Measurements from ENCODE around the gene GAPVD1. TPM values are rescaled to one million over a fixed set of nuclear protein-coding genes. Genes with fewer than 3 reads are reported as not detected.
A peak's percentile ranks its signal among the peaks of the same experiment; 100 is the strongest.

The GAPVD1 gene
- total and polyA plus RNA-seq, 4 experiments from 2014 or later: 45.6 to 76.4 (median 63.5) TPM

DNA sequence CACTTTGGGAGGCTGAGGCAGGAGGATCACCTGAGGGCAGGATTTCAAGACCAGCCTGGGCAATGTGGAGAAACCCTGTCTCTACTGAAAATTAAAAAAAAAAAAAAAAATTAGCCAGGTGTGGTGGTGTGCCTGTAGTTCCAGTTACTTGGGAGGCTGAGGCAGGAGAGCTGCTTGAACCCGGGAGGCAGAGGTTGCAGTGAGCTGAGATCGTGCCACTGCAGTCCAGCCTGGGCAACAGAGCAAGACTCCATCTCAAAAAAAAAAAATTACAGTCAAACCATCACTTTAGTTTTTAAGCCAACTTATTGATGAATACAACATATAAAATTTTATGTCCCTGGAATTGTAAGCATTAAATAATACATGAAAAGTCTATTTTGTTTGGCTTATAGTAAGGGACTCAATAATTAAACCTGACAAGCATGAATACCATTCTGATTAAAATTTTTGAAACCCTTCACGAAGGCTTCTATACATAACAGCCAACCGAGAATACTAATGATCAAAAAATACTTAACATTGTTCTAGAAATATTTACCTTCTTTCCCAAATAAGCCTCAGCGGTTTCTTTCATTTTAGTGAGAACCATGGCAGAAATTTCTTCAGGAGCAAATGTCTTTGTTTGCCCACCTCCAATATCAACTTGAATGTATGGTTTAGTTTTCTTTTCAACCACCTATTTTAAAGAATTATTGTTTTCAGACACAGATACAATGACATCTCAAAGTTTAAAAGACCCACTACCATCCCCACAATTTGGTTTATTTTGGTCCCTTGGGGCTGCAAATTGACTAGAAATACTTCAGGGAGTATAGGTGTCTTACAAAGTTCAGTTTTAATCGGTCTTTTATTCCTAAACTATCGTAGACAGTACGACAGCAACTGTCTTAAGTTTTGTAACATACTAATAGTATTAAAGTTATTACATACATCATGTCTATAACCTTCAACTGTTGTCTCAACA is 21.7 kb upstream of the GAPVD1 start:
- H3K9me3 ChIP-seq (ENCODE audit: control insufficient read depth in 1 of 2, low read length in 2 of 2): no peaks in the 10 kb centered on the region
- Mint-ChIP-seq H3K27me3 (peaks cover 0 to 3% of the 10 kb centered on the region in 2 donors), H3K4me3 (peak overlapping the region; percentile 92 to 99 (median 98)), H3K4me1 (peaks cover 38 to 73% (median 51%) of the 10 kb centered on the region in 4 donors), H3K36me3 (peaks cover 48 to 70% of the 10 kb centered on the region in 2 donors), H3K9me3 (peaks cover 0 to 4% (median 0%) of the 10 kb centered on the region in 8 donors), H3K27ac (peak overlapping the region; percentile 97 to 100 (median 100))
- peak overlapping the region; percentile 92 to 93 for H3K4me3 ChIP-seq (ENCODE audit: low read length in 2 of 2)
- peaks cover 62% of the 10 kb centered on the region for H3K4me1 ChIP-seq (ENCODE audit: insufficient read depth, low read length)
- CTCF ChIA-PET (ENCODE audit: partially characterized antibody): interaction anchor here (1.9 to 2.3 kb wide), 2 partner anchors 23 to 49 kb away, joined by 6 to 10 read pairs; no protein-coding TSS in a partner anchor
- H3K36me3 ChIP-seq (ENCODE audit: insufficient read depth, low read length): peaks cover 45% of the 10 kb centered on the region
- no peak for DNase-seq
- intact Hi-C loops (cut with micrococcal nuclease): loop anchor here (2.0 to 10.0 kb wide), 3 partner anchors 299 to 1305 kb away; partner anchors contain the start of genes DENND1A, GOLGA1 and NR6A1
- POLR2A ChIA-PET (ENCODE audit: partially characterized antibody): interaction anchor here (0.6 to 3.3 kb wide), 14 partner anchors 11 to 508 kb away, joined by 3 to 98 read pairs (median 8); partner anchors contain the start of genes GAPVD1, PPP6C, RABEPK and SCAI
- peak overlapping the region; percentile 97 for H3K27ac ChIP-seq (ENCODE audit: low read depth, low read length)
- H3K27me3 ChIP-seq (ENCODE audit: insufficient read depth, low read length): no peaks in the 10 kb centered on the region

DNA sequence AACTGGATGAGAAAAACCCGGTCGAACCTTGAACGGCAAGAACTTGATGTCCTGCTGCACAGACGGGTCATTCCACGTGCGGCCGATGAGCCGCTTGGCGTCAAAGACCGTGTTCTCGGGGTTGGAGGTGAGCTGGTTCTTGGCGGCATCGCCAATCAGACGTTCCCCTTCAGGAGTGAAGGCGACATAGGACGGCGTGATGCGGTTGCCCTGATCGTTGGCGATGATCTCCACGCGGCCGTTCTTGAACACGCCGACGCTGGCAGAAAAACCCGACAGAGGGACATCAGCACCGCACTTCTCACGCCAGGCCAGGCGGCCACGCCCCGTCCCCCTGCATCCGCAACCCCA is 21.0 kb upstream of the GAPVD1 start:
- POLR2A ChIA-PET (ENCODE audit: partially characterized antibody): interaction anchor here (0.6 to 3.3 kb wide), 24 partner anchors 11 to 505 kb away, joined by 3 to 98 read pairs (median 6); partner anchors contain the start of genes ARPC5L, GAPVD1, GOLGA1 and PPP6C
- Mint-ChIP-seq H3K36me3 (peaks cover 42 to 63% of the 10 kb centered on the region in 2 donors), H3K4me1 (peaks cover 33 to 66% (median 47%) of the 10 kb centered on the region in 4 donors), H3K9me3 (peaks cover 0 to 4% (median 0%) of the 10 kb centered on the region in 8 donors), H3K27ac (peak overlapping the region; percentile 97 to 100 (median 100)), H3K4me3 (peak overlapping the region; percentile 92 to 99 (median 98)), H3K27me3 (peaks cover 0 to 3% of the 10 kb centered on the region in 2 donors)
- intact Hi-C loops (cut with micrococcal nuclease): loop anchor here (2.0 to 10.0 kb wide), 3 partner anchors 300 to 1306 kb away; partner anchors contain the start of genes DENND1A, GOLGA1 and NR6A1
- H3K36me3 ChIP-seq (ENCODE audit: insufficient read depth, low read length): peaks cover 39% of the 10 kb centered on the region
- H3K4me1 ChIP-seq (ENCODE audit: insufficient read depth, low read length): peaks cover 56% of the 10 kb centered on the region
- H3K27ac ChIP-seq (ENCODE audit: low read depth, low read length): peak overlapping the region; percentile 97
- CTCF ChIA-PET (ENCODE audit: partially characterized antibody): interaction anchor here (1.1 to 2.3 kb wide), 5 partner anchors 22 to 299 kb away, joined by 3 to 10 read pairs (median 4); no protein-coding TSS in a partner anchor
- DNase-seq: peak in 2 of 5 donors; percentile 50 to 58
- H3K4me3 ChIP-seq (ENCODE audit: low read length in 2 of 2): peak overlapping the region; percentile 92 to 93
- H3K27me3 ChIP-seq (ENCODE audit: insufficient read depth, low read length): no peaks in the 10 kb centered on the region
- H3K9me3 ChIP-seq (ENCODE audit: control insufficient read depth in 1 of 2, low read length in 2 of 2): no peaks in the 10 kb centered on the region

DNA sequence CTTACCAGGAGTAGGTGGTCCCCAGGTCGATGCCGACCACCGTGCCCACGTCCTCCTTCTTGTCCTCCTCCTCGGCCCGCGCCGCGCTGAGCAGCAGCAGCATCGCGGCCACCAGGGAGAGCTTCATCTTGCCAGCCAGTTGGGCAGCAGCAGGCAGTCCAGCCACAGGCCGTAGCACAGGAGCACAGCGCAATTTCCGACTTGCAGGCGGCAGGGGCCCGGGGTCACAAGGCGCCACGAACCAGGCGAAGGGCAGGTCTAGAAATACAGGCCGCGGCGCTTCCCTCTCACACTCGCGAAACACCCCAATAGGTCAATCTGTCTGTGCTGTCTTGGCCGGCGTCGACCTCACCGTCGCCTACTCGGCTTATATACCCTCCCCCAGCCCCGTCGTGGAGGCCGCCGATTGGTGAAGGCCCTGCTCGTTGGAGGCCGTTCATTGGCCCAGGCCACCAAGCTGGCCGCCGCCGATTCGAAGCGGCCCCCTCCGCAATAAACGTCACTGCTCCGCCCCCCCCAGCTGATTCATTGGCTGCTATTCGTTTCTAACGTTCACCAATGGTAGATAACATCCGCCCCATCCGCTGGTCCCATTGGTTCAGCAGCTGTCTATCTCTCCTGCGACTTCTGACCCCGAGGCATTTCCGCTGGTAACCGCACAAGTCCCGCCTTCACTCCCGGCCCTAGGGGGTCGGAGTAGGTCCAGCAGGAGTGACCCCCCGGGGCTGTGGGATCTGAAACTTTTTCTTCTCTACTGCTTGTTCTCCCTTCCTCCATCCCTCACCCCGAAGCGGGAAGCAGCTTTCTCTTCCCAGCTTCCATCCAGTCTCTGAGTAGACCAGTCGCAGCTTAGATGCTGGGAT is 20.4 kb upstream of the GAPVD1 start, which contains the start of gene HSPA5:
TSS of gene HSPA5 (minus strand) at position 344 of the 863 bp plus-strand sequence. CDS start at position 127, 217 bp downstream.
- peak within 1 kb of the TSS; percentile 92 to 100 for H3K4me3 ChIP-seq (ENCODE audit: low read length in 2 of 2)
- Mint-ChIP-seq H3K27me3 (peaks cover 0 to 3% of the 10 kb centered on the region in 2 donors), H3K27ac (peak within 1 kb of the TSS; percentile 97 to 100 (median 100)), H3K9me3 (peaks cover 0 to 3% (median 0%) of the 10 kb centered on the region in 8 donors), H3K4me1 (peaks cover 30 to 60% (median 42%) of the 10 kb centered on the region in 4 donors), H3K4me3 (peak within 1 kb of the TSS; percentile 92 to 99 (median 98)), H3K36me3 (peaks cover 36 to 57% of the 10 kb centered on the region in 2 donors)
- H3K36me3 ChIP-seq (ENCODE audit: insufficient read depth, low read length): peaks cover 33% of the 10 kb centered on the region
- CTCF ChIA-PET (ENCODE audit: partially characterized antibody): interaction anchor here (1.1 to 2.3 kb wide), 8 partner anchors 19 to 300 kb away, joined by 3 to 17 read pairs (median 4); partner anchors contain the start of gene GAPVD1
- intact Hi-C loops (cut with micrococcal nuclease): loop anchor here (1.0 to 10.0 kb wide), 8 partner anchors 20 to 1306 kb away; partner anchors contain the start of genes ARPC5L, DENND1A, GAPVD1 and GOLGA1
- POLR2A ChIA-PET (ENCODE audit: partially characterized antibody): interaction anchor here (0.6 to 3.3 kb wide), 35 partner anchors 8 to 505 kb away, joined by 3 to 98 read pairs (median 5); partner anchors contain the start of genes ARPC5L, GAPVD1, GOLGA1 and PPP6C
- peaks cover 50% of the 10 kb centered on the region for H3K4me1 ChIP-seq (ENCODE audit: insufficient read depth, low read length)
- peak; percentile 99 to 100 (median 99) for DNase-seq
- peak within 1 kb of the TSS; percentile 97 for H3K27ac ChIP-seq (ENCODE audit: low read depth, low read length)
- no peaks in the 10 kb centered on the region for H3K27me3 ChIP-seq (ENCODE audit: insufficient read depth, low read length)
- H3K9me3 ChIP-seq (ENCODE audit: control insufficient read depth in 1 of 2, low read length in 2 of 2): no peaks in the 10 kb centered on the region

DNA sequence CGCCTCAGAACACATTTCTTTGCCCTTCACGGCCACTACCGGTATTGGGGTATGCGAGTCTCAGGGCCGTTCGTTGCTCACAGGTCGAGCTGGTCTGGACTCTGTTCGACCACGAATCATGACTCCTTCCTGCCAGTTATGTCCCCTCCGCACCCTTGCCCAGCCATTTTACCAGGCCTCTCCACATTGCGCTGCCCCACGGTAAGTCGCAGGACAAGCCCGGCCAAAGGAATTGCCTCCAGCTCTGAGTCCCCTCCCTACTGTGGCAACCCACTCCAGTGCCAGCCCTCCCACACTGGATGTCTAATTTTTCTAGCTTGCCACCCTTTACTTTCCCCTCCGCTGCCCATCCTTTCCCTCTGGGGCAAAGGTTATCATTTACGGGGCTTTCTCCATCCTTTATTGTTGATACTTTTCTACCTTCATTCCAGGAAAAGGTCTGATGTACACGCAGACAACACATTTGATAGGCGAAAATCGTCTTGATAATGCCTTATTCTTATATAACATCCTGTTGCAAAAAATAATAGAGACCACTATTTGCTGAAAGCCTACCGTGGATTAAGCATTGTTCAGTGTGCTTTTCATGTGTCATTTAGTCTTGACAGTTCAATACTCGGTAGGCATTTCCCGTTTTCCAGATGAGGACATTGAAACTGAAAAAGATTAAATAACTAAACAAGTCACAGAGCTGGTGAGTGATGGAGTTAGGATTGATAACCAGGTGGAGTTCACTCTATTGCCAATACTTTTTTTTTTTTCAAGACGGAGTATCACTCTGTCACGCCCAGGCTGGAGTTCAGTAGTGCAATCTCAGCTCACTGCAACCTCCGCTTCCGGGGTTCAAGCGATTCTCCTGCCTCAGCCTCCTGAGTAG is 19.5 kb upstream of the GAPVD1 start:
- ChIA-PET CTCF (ENCODE audit: partially characterized antibody) (interaction anchor here (0.6 to 2.3 kb wide), 9 partner anchors 18 to 300 kb away, joined by 3 to 17 read pairs (median 4); partner anchors contain the start of gene GAPVD1), POLR2A (ENCODE audit: partially characterized antibody) (interaction anchor here (0.8 to 3.3 kb wide), 29 partner anchors 9 to 380 kb away, joined by 3 to 98 read pairs (median 6); partner anchors contain the start of genes ARPC5L, GAPVD1, GOLGA1 and PPP6C)
- H3K27me3 Mint-ChIP-seq: peaks cover 0 to 3% of the 10 kb centered on the region in 2 donors
- Histone ChIP-seq H3K9me3 (ENCODE audit: control insufficient read depth in 1 of 2, low read length in 2 of 2) (no peaks in the 10 kb centered on the region), H3K27ac (ENCODE audit: low read depth, low read length) (peak overlapping the region; percentile 97), H3K27me3 (ENCODE audit: insufficient read depth, low read length) (no peaks in the 10 kb centered on the region), H3K4me1 (ENCODE audit: insufficient read depth, low read length) (peaks cover 42% of the 10 kb centered on the region), H3K4me3 (ENCODE audit: low read length in 2 of 2) (peak overlapping the region; percentile 92 to 100), H3K36me3 (ENCODE audit: insufficient read depth, low read length) (peaks cover 25% of the 10 kb centered on the region)
- no peak for DNase-seq
- peaks cover 28 to 49% of the 10 kb centered on the region in 2 donors for H3K36me3 Mint-ChIP-seq
- H3K4me1 Mint-ChIP-seq: peaks cover 21 to 51% (median 34%) of the 10 kb centered on the region in 4 donors
- peak overlapping the region; percentile 97 to 100 (median 100) for H3K27ac Mint-ChIP-seq
- H3K9me3 Mint-ChIP-seq: peaks cover 0 to 3% (median 0%) of the 10 kb centered on the region in 8 donors
- intact Hi-C loops (cut with micrococcal nuclease): loop anchor here (1.0 to 10.0 kb wide), 8 partner anchors 19 to 1307 kb away; partner anchors contain the start of genes ARPC5L, DENND1A, GAPVD1 and GOLGA1
- peak overlapping the region; percentile 92 to 99 (median 98) for H3K4me3 Mint-ChIP-seq

DNA sequence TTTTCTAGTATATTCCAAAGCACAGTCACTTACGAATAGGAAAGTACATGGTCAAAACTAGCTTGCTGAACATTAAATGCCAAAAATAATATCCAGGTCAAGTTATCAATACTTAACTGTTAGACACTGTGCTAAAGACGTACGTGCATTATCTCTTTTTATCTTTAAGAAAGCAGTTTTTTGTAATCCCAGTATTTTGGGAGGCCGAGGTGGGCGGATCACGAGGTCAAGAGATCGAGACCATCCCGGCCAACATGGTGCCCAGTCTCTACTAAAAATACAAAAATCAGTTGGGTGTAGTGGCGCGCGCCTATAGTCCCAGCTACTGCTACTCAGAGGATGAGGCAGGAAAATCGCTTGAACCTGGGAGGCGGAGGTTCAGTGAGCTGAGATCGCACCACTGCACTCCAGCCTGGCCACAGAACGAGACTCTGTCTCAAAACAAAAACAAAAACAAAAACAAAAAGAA is 17.8 kb upstream of the GAPVD1 start:
- no peaks in the 10 kb centered on the region for H3K9me3 ChIP-seq (ENCODE audit: control insufficient read depth in 1 of 2, low read length in 2 of 2)
- peak overlapping the region in 2 of 7 donors; percentile 42 to 55 for H3K27ac Mint-ChIP-seq
- intact Hi-C loops (cut with micrococcal nuclease): loop anchor here (5.0 to 10.0 kb wide), 2 partner anchors 472 to 1309 kb away; partner anchors contain the start of genes DENND1A and NR6A1
- no peak overlapping the region for H3K4me3 ChIP-seq (ENCODE audit: low read length in 2 of 2)
- H3K27ac ChIP-seq (ENCODE audit: low read depth, low read length): no peak overlapping the region
- no peak for DNase-seq
- peaks cover 12 to 34% (median 20%) of the 10 kb centered on the region in 4 donors for H3K4me1 Mint-ChIP-seq
- H3K27me3 ChIP-seq (ENCODE audit: insufficient read depth, low read length): no peaks in the 10 kb centered on the region
- peaks cover 0 to 3% of the 10 kb centered on the region in 2 donors for H3K27me3 Mint-ChIP-seq
- peak overlapping the region in 2 of 8 donors; percentile 25 to 57 for H3K4me3 Mint-ChIP-seq
- H3K9me3 Mint-ChIP-seq: peaks cover 0 to 3% (median 0%) of the 10 kb centered on the region in 8 donors
- ChIA-PET POLR2A (ENCODE audit: partially characterized antibody) (interaction anchor here (1.1 kb wide), 1 partner anchor 314 kb away, joined by 3 read pairs; no protein-coding TSS in a partner anchor), CTCF (ENCODE audit: partially characterized antibody) (no interaction called here)
- peaks cover 13 to 32% of the 10 kb centered on the region in 2 donors for H3K36me3 Mint-ChIP-seq
- H3K4me1 ChIP-seq (ENCODE audit: insufficient read depth, low read length): peaks cover 24% of the 10 kb centered on the region
- H3K36me3 ChIP-seq (ENCODE audit: insufficient read depth, low read length): peaks cover 7% of the 10 kb centered on the region
